IMR-90 (cell line): Measurements from ENCODE around the gene FBXO5. TPM values are rescaled to one million over a fixed set of nuclear protein-coding genes. Genes with fewer than 3 reads are reported as not detected.

Source experiments
- ATAC-seq: fragments of 200-7000 bp; cut with Tn5 transposase; 2 replicates; pipeline ENCODE4 v1.9.1; 2020; ENCODE audit warnings: low read depth, mild to moderate bottlenecking, moderate library complexity
- BruUV-seq: library from RNA; stranded (reverse); fragments of 400-500 nt; replicated peaks from 2 replicates; lab custom pipeline; 2021; lab: Mats Ljungman, UMichigan
- CTCF ChIA-PET: fragments of 300-600 bp; formaldehyde crosslinking; extraction: SDS; loops from one replicate; lab custom pipeline; 2021; ENCODE audit warnings: antibody characterized with exemption; lab: Yijun Ruan, JAX
- POLR2A ChIA-PET: fragments of 300-600 bp; sonication (Branson Sonifier 250); formaldehyde crosslinking; loops from one replicate; lab custom pipeline; 2022; ENCODE audit warnings: antibody characterized with exemption; ENCODE audit not compliant: unreplicated experiment; lab: Charles Lee
- DNase-seq: peaks from one replicate; pipeline ENCODE4 v3.0.0; 2013
- H2AFZ ChIP-seq: replicated peaks from 2 replicates; pipeline ENCODE3; 2013; ENCODE audit warnings: low read length, mild to moderate bottlenecking; ENCODE audit not compliant: poor library complexity
- H2AK5ac ChIP-seq: 2 replicates; pipeline ENCODE4 v1.6.1; 2013; ENCODE audit warnings: low read depth, low read length, inconsistent platforms
- H2AK9ac ChIP-seq: replicated peaks from 2 replicates; pipeline ENCODE3; 2013; ENCODE audit warnings: mild to moderate bottlenecking, low read depth, low read length, moderate library complexity; ENCODE audit not compliant: poor library complexity
- H2BK120ac ChIP-seq: 2 replicates; pipeline ENCODE4 v1.6.1; 2013; ENCODE audit warnings: low read depth, low read length, inconsistent platforms
- H2BK15ac ChIP-seq: 3 replicates; pipeline ENCODE4 v1.6.1; 2013; ENCODE audit warnings: low read depth, low read length, inconsistent platforms
- H2BK20ac ChIP-seq: 2 replicates; pipeline ENCODE4 v1.6.1; 2013; ENCODE audit warnings: low read depth, mild to moderate bottlenecking, inconsistent platforms, low read length, moderate library complexity
- H2BK5ac ChIP-seq: 2 replicates; pipeline ENCODE4 v1.6.1; 2013; ENCODE audit warnings: mild to moderate bottlenecking, low read depth, low read length, inconsistent platforms; ENCODE audit not compliant: poor library complexity, severe bottlenecking
- H3K14ac ChIP-seq: replicated peaks from 2 replicates; pipeline ENCODE4 v1.6.1; 2013; ENCODE audit warnings: low read depth, low read length, inconsistent platforms
- H3K18ac ChIP-seq: 2 replicates; pipeline ENCODE4 v1.6.1; 2013; ENCODE audit warnings: low read depth, low read length, control low read depth
- H3K23ac ChIP-seq: 2 replicates; pipeline ENCODE4 v1.6.1; 2013; ENCODE audit warnings: low read depth, low read length, inconsistent platforms
- H3K27ac ChIP-seq: 2 replicates; pipeline ENCODE4 v1.5.1; 2013; ENCODE audit warnings: mild to moderate bottlenecking, control low read depth, low read length; ENCODE audit not compliant: insufficient read depth
- H3K27me3 ChIP-seq: 2 replicates; pipeline ENCODE4 v1.6.1; 2013; ENCODE audit warnings: low read length; ENCODE audit not compliant: control insufficient read depth, insufficient read depth
- H3K36me3 ChIP-seq: 2 replicates; pipeline ENCODE4 v1.6.1; 2013; ENCODE audit warnings: low read length, mixed read lengths; ENCODE audit not compliant: control insufficient read depth, insufficient read depth
- H3K4ac ChIP-seq: 2 replicates; pipeline ENCODE4 v1.6.1; 2013; ENCODE audit warnings: low read depth, low read length, inconsistent platforms
- H3K4me1 ChIP-seq: 2 replicates; pipeline ENCODE4 v1.6.1; 2013; ENCODE audit warnings: low read length, mixed read lengths; ENCODE audit not compliant: control insufficient read depth, insufficient read depth
- H3K4me2 ChIP-seq: 2 replicates; pipeline ENCODE4 v1.6.1; 2013; ENCODE audit warnings: low read depth, mild to moderate bottlenecking, control low read depth, low read length, moderate library complexity
- H3K4me3 ChIP-seq: 2 replicates; pipeline ENCODE4 v1.5.1; 2013; ENCODE audit warnings: low read depth, mild to moderate bottlenecking, control low read depth, low read length, moderate library complexity; ENCODE audit not compliant: insufficient read depth
- H3K56ac ChIP-seq: 2 replicates; pipeline ENCODE4 v1.6.1; 2013; ENCODE audit warnings: low read length, inconsistent platforms; ENCODE audit not compliant: insufficient read depth; ENCODE audit errors: extremely low read depth
- H3K79me1 ChIP-seq, 2 experiments: 2 replicates each; pipeline ENCODE4 v1.6.1; 2013; ENCODE audit warnings: low read length in 2 of 2, inconsistent platforms in 1 of 2, low read depth in 1 of 2
- H3K9ac ChIP-seq: 2 replicates; pipeline ENCODE4 v1.6.1; 2013; ENCODE audit warnings: low read depth, low read length, control low read depth
- H3K9me1 ChIP-seq: 2 replicates; pipeline ENCODE4 v1.6.1; 2013; ENCODE audit warnings: low read length, inconsistent platforms; ENCODE audit not compliant: insufficient read depth
- H3K9me3 ChIP-seq: 2 replicates; pipeline ENCODE4 v1.6.1; 2013; ENCODE audit warnings: low read length; ENCODE audit not compliant: control insufficient read depth, insufficient read depth
- H4K20me1 ChIP-seq: 2 replicates; pipeline ENCODE4 v1.6.1; 2013; ENCODE audit warnings: low read length, inconsistent platforms; ENCODE audit not compliant: insufficient read depth
- H4K5ac ChIP-seq: 2 replicates; pipeline ENCODE4 v1.6.1; 2013; ENCODE audit warnings: mild to moderate bottlenecking, low read depth, low read length, control low read depth
- H4K8ac ChIP-seq, 2 experiments: 2 replicates each; pipeline ENCODE4 v1.6.1; 2013; ENCODE audit warnings: low read depth in 2 of 2, low read length in 2 of 2, control low read depth in 1 of 2, inconsistent platforms in 1 of 2
- H4K91ac ChIP-seq: 2 replicates; pipeline ENCODE4 v1.6.1; 2013; ENCODE audit warnings: low read depth, low read length, inconsistent platforms; ENCODE audit not compliant: insufficient read depth
- BHLHE40 ChIP-seq: fragments of 150-350 bp; IDR thresholded peaks from 2 replicates; pipeline ENCODE4 v1.6.1; 2016; ENCODE audit warnings: mild to moderate bottlenecking, low read depth, low read length
- CTCF ChIP-seq: conservative IDR thresholded peaks from 2 replicates; pipeline ENCODE4 v1.5.1; 2012; ENCODE audit warnings: mild to moderate bottlenecking, low read depth, low read length, improper control_type of control experiment
- ELK1 ChIP-seq: fragments of 150-350 bp; IDR thresholded peaks from 2 replicates; pipeline ENCODE4 v1.6.1; 2016; ENCODE audit warnings: low read depth, mild to moderate bottlenecking, low read length, moderate library complexity, borderline replicate concordance
- MAZ ChIP-seq: IDR thresholded peaks from 2 replicates; pipeline ENCODE4 v1.6.1; 2012; ENCODE audit warnings: low read depth, mild to moderate bottlenecking, low read length, improper control_type of control experiment, moderate library complexity, borderline replicate concordance
- NFE2L2 ChIP-seq: fragments of 150-350 bp; IDR thresholded peaks from 2 replicates; pipeline ENCODE4 v1.6.1; 2016; ENCODE audit warnings: low read depth, mild to moderate bottlenecking, low read length
- POLR2A ChIP-seq: IDR thresholded peaks from 2 replicates; pipeline ENCODE4 v1.6.1; 2012; ENCODE audit warnings: mild to moderate bottlenecking, low read depth, low read length
- RCOR1 ChIP-seq: IDR thresholded peaks from 2 replicates; pipeline ENCODE4 v1.6.1; 2012; ENCODE audit warnings: mild to moderate bottlenecking, low read length, improper control_type of control experiment; ENCODE audit not compliant: insufficient replicate concordance
- RFX5 ChIP-seq: IDR thresholded peaks from 2 replicates; pipeline ENCODE4 v1.8.0; 2012; ENCODE audit warnings: low read depth, mild to moderate bottlenecking, low read length, moderate library complexity
- WGBS, 2 experiments: methylation state at CpG; one replicate each; pipeline versions ENCODE4 v1.1.5 to v1.1.7; 2013; ENCODE audit warnings: missing lambda C conversion rate in 2 of 2; ENCODE audit not compliant: insufficient read length in 1 of 2; ENCODE audit errors: extremely low coverage in 2 of 2; 5-methylcytosine and 5-hydroxymethylcytosine counted together
- dilution Hi-C: fragments of 300-500 bp; cut with HindIII; formaldehyde crosslinking; loops from one replicate; pipeline ENCODE4 v1.14.3; 2018; ENCODE audit warnings: low sequenced_read_pairs; ENCODE audit not compliant: unreplicated experiment
- in situ Hi-C: fragments of 300-500 bp; cut with MboI; formaldehyde crosslinking; loops from 3 replicates; pipeline ENCODE4 v1.14.3; 2019; ENCODE audit warnings: low sequenced_read_pairs, inconsistent platforms, mixed read lengths
- intact Hi-C: fragments of 100-400 bp; cut with micrococcal nuclease; formaldehyde crosslinking; loops from 2 replicates; pipeline ENCODE4 v1.10.0; 2022
- polyA plus RNA-seq, 3 experiments: library from polyadenylated mRNA; depleted of rRNA; stranded (reverse); fragments of >200 nt; gene quantifications; 2 replicates each; pipeline ENCODE4 v1.2.3, GENCODE V29; 2012; ENCODE audit warnings: low replicate concordance in 1 of 3
- total RNA-seq: library from RNA; depleted of rRNA; stranded (reverse); fragments of >200 nt; gene quantifications from 2 replicates; pipeline ENCODE4 v1.2.3, GENCODE V29; 2012
- TF ChIP-seq, protein P1 (sequence below): fragments of 150-350 bp; IDR thresholded peaks from 2 replicates; pipeline ENCODE4 v1.6.1; 2017; ENCODE audit warnings: mild to moderate bottlenecking, antibody characterized with exemption, low read length, low read depth

FBXO5 gene
- total and polyA plus RNA-seq, 2 of the 4 experiments (the other 2 are of a cell fraction), result 11.8 to 16.7 TPM

DNA sequence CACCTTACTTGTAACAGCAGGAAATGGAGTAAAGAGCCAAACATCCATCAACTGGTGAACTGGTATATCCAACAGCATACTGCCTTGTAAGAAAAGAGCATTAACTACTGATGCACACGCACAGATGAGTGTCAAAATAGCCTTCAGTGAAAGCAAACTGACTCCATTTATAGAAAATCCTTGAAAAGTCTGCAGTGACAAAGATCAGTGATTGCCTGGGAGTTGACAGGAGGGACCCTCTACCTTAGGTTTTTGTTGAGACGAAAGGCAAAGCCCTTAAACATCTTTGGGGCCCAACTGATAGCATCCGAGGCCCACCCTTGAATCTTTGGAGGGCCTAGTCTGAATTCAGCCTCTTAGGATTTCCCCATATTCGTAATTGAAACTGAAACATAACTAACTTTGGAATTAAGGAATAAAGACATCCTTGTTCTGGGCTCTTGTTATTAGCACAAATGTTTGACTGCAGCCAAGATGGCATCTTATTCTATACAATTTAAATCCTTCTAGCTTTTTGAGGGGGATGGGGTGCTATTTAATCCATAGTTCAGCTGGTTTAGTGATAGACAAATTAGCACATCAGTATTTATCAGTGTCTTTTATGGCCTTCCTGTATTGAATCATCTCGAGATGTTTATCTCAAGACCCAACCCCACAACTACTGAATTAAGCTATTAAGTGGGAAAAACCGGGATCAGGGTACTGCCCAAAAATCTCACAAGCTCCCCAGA, 13.0 kb downstream of the FBXO5 start:
- no peaks in the 10 kb centered on the region for H3K4me1 ChIP-seq
- H2AFZ ChIP-seq, result no peak overlapping the region
- no TSS peak for BruUV-seq
- H3K9me3 ChIP-seq, result no peaks in the 10 kb centered on the region
- no peak overlapping the region for H3K14ac ChIP-seq
- ATAC-seq (no peak), DNase-seq (no peak)
- peaks cover 3% of the 10 kb centered on the region in 2 experiments; a peak in 1 of 4 replicates for H3K79me1 ChIP-seq
- intact Hi-C loops, result no loop called here
- H3K18ac ChIP-seq, result no peak overlapping the region
- H4K8ac ChIP-seq, result no peak overlapping the region
- H2BK120ac ChIP-seq, result no peak overlapping the region
- dilution Hi-C loops, result no loop called here
- no peak overlapping the region for H3K4me3 ChIP-seq
- H2AK9ac ChIP-seq, result no peak overlapping the region
- no peak overlapping the region for H2AK5ac ChIP-seq
- no peak overlapping the region for H3K9ac ChIP-seq
- WGBS, 2 experiments, result no CpG with 5 or more reads among the region's 6 CpGs
- POLR2A ChIA-PET, result no interaction called here
- no peak for TF ChIP-seq ELK1
- TF ChIP-seq RFX5, result no peak
- no peak for TF ChIP-seq CTCF
- no peak for TF ChIP-seq BHLHE40
- no peak for TF ChIP-seq MAZ
- no peak for TF ChIP-seq RCOR1
- TF ChIP-seq NFE2L2, result no peak
- TF ChIP-seq, protein P1, sequence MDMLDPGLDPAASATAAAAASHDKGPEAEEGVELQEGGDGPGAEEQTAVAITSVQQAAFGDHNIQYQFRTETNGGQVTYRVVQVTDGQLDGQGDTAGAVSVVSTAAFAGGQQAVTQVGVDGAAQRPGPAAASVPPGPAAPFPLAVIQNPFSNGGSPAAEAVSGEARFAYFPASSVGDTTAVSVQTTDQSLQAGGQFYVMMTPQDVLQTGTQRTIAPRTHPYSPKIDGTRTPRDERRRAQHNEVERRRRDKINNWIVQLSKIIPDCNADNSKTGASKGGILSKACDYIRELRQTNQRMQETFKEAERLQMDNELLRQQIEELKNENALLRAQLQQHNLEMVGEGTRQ, result no peak
- no peak for TF ChIP-seq POLR2A
- in situ Hi-C loops, result no loop called here
- peaks cover 6% of the 10 kb centered on the region for H3K36me3 ChIP-seq
- no peak overlapping the region for H4K91ac ChIP-seq
- peaks cover 6% of the 10 kb centered on the region; the same call in 1 of the 2 replicates for H4K20me1 ChIP-seq
- no peak overlapping the region for H3K23ac ChIP-seq
- H2BK5ac ChIP-seq, result no peak overlapping the region
- no peaks in the 10 kb centered on the region for H3K27me3 ChIP-seq
- no peak overlapping the region for H3K4ac ChIP-seq
- no peak overlapping the region for H3K27ac ChIP-seq
- H3K56ac ChIP-seq, result no peak overlapping the region
- H2BK15ac ChIP-seq, result no peak overlapping the region
- no peaks in the 10 kb centered on the region for H3K9me1 ChIP-seq
- no peak overlapping the region for H4K5ac ChIP-seq
- H3K4me2 ChIP-seq, result no peak overlapping the region
- CTCF ChIA-PET, result interaction anchor here (0.7 to 1.0 kb wide), 2 partner anchors 14 to 22 kb away, joined by 3 to 4 read pairs; no protein-coding TSS in a partner anchor
- H2BK20ac ChIP-seq, result no peak overlapping the region
